Lung (tissue), 12 donors: ENCODE measurements around the gene SVIL. TPM values are rescaled to one million over a fixed set of nuclear protein-coding genes. Genes with fewer than 3 reads are reported as not detected.
A peak's percentile ranks its signal among the peaks of the same experiment; 100 is the strongest.

ENCODE experiments used
- ATAC-seq: fragments of 200-7000 bp; cut with Tn5 transposase; one replicate; pipeline ENCODE4 v1.9.1; 2020; ENCODE audit warnings: moderate number of reproducible peaks; ENCODE audit not compliant: insufficient read depth, low FRiP score
- DNase-seq, 3 donors: peaks; one replicate each; pipeline ENCODE4 v3.0.0-alpha.2; 2013 to 2017
- H3K27ac ChIP-seq, 2 donors: one replicate each; pipeline ENCODE4 v1.5.1; 2013; ENCODE audit warnings: mild to moderate bottlenecking in 2 of 2, moderate library complexity in 2 of 2, control low read depth in 1 of 2, inconsistent platforms in 1 of 2, low read depth in 1 of 2, low read length in 1 of 2
- H3K27me3 ChIP-seq, 3 donors: one replicate each; pipeline ENCODE4 v1.5.1; 2013; ENCODE audit warnings: low read length in 2 of 3; ENCODE audit not compliant: control insufficient read depth in 3 of 3, insufficient read depth in 3 of 3
- H3K36me3 ChIP-seq, 4 donors: one replicate each; pipeline ENCODE4 v1.5.1; 2013; ENCODE audit warnings: low read length in 4 of 4, mild to moderate bottlenecking in 1 of 4, moderate library complexity in 1 of 4; ENCODE audit not compliant: control insufficient read depth in 4 of 4, insufficient read depth in 4 of 4
- H3K4me1 ChIP-seq, 5 donors: one replicate each; pipeline ENCODE4 v1.5.1; 2013; ENCODE audit warnings: low read length in 5 of 5, mild to moderate bottlenecking in 2 of 5, moderate library complexity in 1 of 5; ENCODE audit not compliant: control insufficient read depth in 5 of 5, insufficient read depth in 5 of 5
- H3K4me3 ChIP-seq: one replicate; pipeline ENCODE4 v1.5.1; 2013; ENCODE audit warnings: mild to moderate bottlenecking, control low read depth, moderate library complexity
- H3K9ac ChIP-seq, 2 donors: one replicate each; pipeline ENCODE4 v1.5.1; 2013; ENCODE audit warnings: low read length in 2 of 2, control low read depth in 1 of 2; ENCODE audit not compliant: insufficient read depth in 1 of 2
- H3K9me3 ChIP-seq, 4 donors: one replicate each; pipeline ENCODE4 v1.5.1; 2013; ENCODE audit warnings: low read length in 3 of 4, mild to moderate bottlenecking in 1 of 4, moderate library complexity in 1 of 4; ENCODE audit not compliant: control insufficient read depth in 4 of 4, insufficient read depth in 3 of 4
- whole genome bisulfite sequencing, 2 donors: extraction: QIAGEN DNeasy Blood & Tissue Kit; methylation state at CpG; one replicate each; pipeline ENCODE4 v1.1.7; 2013; 5-methylcytosine and 5-hydroxymethylcytosine counted together
- polyA plus RNA-seq, 2 donors: library from polyadenylated mRNA; stranded (reverse); fragments of 200-250 nt; gene quantifications; one replicate each; pipeline ENCODE4 v1.2.1, GENCODE V29; 2013
- total RNA-seq, 2 donors: library from RNA; depleted of rRNA in 1 of 2; stranded (reverse); fragments of >200 nt in 1 of 2; gene quantifications; one replicate each; pipeline ENCODE4 v1.2.1, GENCODE V29; 2014 to 2021
- TF ChIP-seq, protein P1 (sequence below): IDR thresholded peaks from 2 replicates; pipeline ENCODE4 v1.5.1; 2012; ENCODE audit warnings: mild to moderate bottlenecking; ENCODE audit errors: control extremely low read depth, extremely low read depth
- donor health status: control.
- donor health status: control.
- donor health status: Bipolar disorder and iron deficiency.
- donor health status: healthy.
- donor health status: DM: yes; HTN: yes; CAD: no.

The SVIL gene
- total and polyA plus RNA-seq, 4 donors, result 13.6 to 117 (median 44.0) TPM

DNA sequence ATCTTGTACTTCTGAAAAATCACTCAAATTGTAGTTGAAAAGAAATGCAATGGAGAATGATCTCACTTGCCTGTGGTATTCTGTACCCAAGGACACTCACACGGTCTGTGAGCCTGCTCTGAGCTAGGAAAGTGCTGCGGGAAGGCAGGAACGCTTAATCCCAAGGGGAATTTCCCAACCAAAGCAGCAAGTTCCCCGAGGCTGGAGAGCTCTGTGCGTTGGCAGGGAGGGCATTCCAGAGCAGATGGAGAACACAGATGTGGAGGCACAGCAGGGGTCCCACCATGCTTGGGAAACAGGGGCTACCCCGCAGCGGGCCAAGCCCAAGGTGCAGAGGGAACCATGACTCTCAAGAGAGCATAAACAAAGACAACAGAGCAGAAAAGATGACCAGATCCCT lies 13.6 kb downstream of the SVIL start:
- ATAC-seq, result no peak
- Histone ChIP-seq H3K9ac (no peak overlapping the region), H3K27ac (peak overlapping the region in 1 of 2 donors; percentile 59), H3K9me3 (no peaks in the 10 kb centered on the region), H3K27me3 (no peaks in the 10 kb centered on the region), H3K36me3 (no peaks in the 10 kb centered on the region), H3K4me1 (peaks cover 8 to 26% (median 19%) of the 10 kb centered on the region in 5 donors), H3K4me3 (no peak overlapping the region)
- WGBS, 2 donors, result 72 to 86% methylated on average over 7 of the region's 7 CpGs
- DNase-seq, result no peak
- TF ChIP-seq, protein P1, sequence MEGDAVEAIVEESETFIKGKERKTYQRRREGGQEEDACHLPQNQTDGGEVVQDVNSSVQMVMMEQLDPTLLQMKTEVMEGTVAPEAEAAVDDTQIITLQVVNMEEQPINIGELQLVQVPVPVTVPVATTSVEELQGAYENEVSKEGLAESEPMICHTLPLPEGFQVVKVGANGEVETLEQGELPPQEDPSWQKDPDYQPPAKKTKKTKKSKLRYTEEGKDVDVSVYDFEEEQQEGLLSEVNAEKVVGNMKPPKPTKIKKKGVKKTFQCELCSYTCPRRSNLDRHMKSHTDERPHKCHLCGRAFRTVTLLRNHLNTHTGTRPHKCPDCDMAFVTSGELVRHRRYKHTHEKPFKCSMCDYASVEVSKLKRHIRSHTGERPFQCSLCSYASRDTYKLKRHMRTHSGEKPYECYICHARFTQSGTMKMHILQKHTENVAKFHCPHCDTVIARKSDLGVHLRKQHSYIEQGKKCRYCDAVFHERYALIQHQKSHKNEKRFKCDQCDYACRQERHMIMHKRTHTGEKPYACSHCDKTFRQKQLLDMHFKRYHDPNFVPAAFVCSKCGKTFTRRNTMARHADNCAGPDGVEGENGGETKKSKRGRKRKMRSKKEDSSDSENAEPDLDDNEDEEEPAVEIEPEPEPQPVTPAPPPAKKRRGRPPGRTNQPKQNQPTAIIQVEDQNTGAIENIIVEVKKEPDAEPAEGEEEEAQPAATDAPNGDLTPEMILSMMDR, result no peak

DNA sequence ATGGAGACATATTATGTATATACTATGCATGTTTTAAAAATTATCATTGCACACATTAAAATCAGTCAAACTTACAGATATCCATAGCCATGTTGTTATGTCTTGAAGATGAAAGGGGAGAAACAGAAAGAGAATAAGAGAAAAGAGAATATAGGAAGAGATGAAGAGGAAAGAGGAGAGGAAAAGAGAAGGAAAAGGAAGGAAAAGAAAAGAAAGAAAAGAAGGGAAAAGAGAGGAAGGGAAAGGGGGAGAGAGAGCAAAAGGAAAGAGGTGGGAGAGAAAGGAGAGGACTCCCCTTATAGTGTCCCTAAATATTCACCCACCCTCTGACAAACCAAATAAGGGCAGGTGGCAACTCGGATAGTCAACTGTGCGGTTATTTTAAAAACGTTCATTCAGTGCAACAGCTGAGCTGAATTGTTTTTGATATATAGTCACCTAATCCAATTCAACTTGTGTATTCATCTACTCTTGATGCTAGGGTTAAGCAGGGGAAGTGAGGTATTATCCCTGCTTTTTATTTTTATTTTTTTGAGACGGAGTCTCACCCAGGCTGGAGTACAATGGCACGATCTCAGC lies 14.6 kb downstream of the SVIL start:
- TF ChIP-seq, protein P1, result no peak
- Histone ChIP-seq H3K4me3 (no peak overlapping the region), H3K4me1 (peaks cover 10 to 21% (median 19%) of the 10 kb centered on the region in 5 donors), H3K27ac (peak overlapping the region in 1 of 2 donors; percentile 72), H3K36me3 (no peaks in the 10 kb centered on the region), H3K9ac (no peak overlapping the region), H3K27me3 (no peaks in the 10 kb centered on the region), H3K9me3 (no peaks in the 10 kb centered on the region)
- no peak for DNase-seq
- WGBS, 2 donors, result 88 to 89% methylated on average over 5 of the region's 5 CpGs
- no peak for ATAC-seq

DNA sequence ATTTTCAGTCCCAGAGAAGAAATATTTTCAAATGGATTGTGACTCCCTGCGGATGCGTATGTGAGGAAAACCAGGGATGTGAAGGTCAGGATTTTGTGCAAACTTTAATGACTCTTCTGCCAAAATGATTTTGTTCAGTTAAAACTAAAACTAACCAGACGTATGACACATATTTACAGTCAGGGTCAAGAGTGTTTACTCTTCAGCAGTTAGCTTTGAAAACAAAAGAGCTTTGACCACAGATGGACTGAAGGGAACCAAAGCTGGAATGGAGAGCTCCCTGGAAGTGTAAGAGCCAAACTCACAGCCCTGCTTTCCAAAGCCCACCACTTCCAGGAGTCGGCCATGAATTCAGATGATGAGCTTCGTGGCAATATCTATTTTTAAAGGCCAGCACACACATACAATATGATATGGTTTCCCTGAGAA lies 15.5 kb downstream of the SVIL start:
- H3K9ac ChIP-seq, result no peak overlapping the region
- WGBS, 2 donors, result 47 to 63% methylated on average over 5 of the region's 5 CpGs

More for the DNA sequence above, 15.5 kb downstream of the SVIL start:
- H3K9me3 ChIP-seq, result no peaks in the 10 kb centered on the region
- DNase-seq (peak in 2 of 3 donors; percentile 53 to 69), ATAC-seq (no peak)
- TF ChIP-seq, protein P1, result no peak
- no peaks in the 10 kb centered on the region for H3K36me3 ChIP-seq
- peaks cover 10 to 21% (median 19%) of the 10 kb centered on the region in 5 donors for H3K4me1 ChIP-seq
- H3K4me3 ChIP-seq, result no peak overlapping the region
- H3K27ac ChIP-seq, result peak overlapping the region in 1 of 2 donors; percentile 81
- no peaks in the 10 kb centered on the region for H3K27me3 ChIP-seq
